Epithelial cell of alveolus of lung (primary cell): ENCODE measurements around the gene KIT. TPM values are rescaled to one million over a fixed set of nuclear protein-coding genes. Genes with fewer than 3 reads are reported as not detected.

Experiments used
- total RNA-seq: library from RNA; depleted of rRNA; stranded (reverse); fragments of >200 nt; gene quantifications from 2 replicates; pipeline ENCODE4 v1.2.1, GENCODE V29; 2015

The KIT gene
- 1.0 and 7.3 TPM in 2 replicates for total RNA-seq

DNA sequence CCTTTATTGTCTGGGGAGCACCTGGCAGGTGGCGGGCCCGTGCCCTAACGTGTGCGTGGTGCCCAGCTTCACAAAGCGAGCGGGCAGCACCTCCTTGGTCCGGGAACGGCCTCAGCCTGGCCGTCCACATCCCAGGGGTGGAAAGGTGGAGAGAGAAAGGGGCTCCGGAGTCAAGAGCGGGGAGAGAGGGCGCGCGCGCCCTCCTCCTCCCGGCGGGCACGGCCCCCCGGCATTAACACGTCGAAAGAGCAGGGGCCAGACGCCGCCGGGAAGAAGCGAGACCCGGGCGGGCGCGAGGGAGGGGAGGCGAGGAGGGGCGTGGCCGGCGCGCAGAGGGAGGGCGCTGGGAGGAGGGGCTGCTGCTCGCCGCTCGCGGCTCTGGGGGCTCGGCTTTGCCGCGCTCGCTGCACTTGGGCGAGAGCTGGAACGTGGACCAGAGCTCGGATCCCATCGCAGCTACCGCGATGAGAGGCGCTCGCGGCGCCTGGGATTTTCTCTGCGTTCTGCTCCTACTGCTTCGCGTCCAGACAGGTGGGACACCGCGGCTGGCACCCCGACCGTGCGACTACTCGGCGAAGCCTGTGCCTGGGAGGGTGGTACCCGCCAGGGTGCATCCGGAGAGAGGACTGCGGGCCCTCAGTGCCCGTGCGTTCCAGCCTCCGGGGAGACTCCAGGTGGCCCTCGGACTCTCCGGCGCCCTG, at the start of gene KIT:
TSS of gene KIT (plus strand) at position 407 of the 701 bp plus-strand sequence. CDS start at position 465, 58 bp downstream.

